Stomach smooth muscle (tissue), 2 donors: ENCODE results near the gene CACNG1.
"Not testable (repeated sequence)": the region's sequence is repeated elsewhere in the genome, so short reads cannot be mapped to it uniquely, and the experiment has no call there.

Source experiments
- H3K27ac ChIP-seq: one replicate; pipeline ENCODE4 v1.7.0; 2013; ENCODE audit warnings: mild to moderate bottlenecking, low read length, inconsistent platforms
- H3K27me3 ChIP-seq, 2 donors: one replicate each; pipeline ENCODE4 v1.7.0; 2013; ENCODE audit warnings: low read length in 2 of 2; ENCODE audit not compliant: insufficient read depth in 2 of 2, control insufficient read depth in 1 of 2
- H3K36me3 ChIP-seq, 2 donors: one replicate each; pipeline ENCODE4 v1.7.0; 2013; ENCODE audit warnings: low read length in 2 of 2; ENCODE audit not compliant: control insufficient read depth in 2 of 2, insufficient read depth in 2 of 2
- H3K4me1 ChIP-seq: one replicate; pipeline ENCODE4 v1.7.0; 2013; ENCODE audit warnings: low read length; ENCODE audit not compliant: control insufficient read depth, insufficient read depth
- H3K4me3 ChIP-seq, 2 donors: one replicate each; pipeline ENCODE4 v1.7.0; 2013; ENCODE audit warnings: low read length in 2 of 2
- H3K9ac ChIP-seq, 2 donors: one replicate each; pipeline ENCODE4 v1.7.0; 2013; ENCODE audit warnings: low read length in 2 of 2, mild to moderate bottlenecking in 1 of 2
- H3K9me3 ChIP-seq, 2 donors: one replicate each; pipeline ENCODE4 v1.7.0; 2013; ENCODE audit warnings: low read length in 2 of 2; ENCODE audit not compliant: control insufficient read depth in 2 of 2
- donor health status: healthy.
- donor health status: Pancreatic carcinoma.

The CACNG1 gene

DNA sequence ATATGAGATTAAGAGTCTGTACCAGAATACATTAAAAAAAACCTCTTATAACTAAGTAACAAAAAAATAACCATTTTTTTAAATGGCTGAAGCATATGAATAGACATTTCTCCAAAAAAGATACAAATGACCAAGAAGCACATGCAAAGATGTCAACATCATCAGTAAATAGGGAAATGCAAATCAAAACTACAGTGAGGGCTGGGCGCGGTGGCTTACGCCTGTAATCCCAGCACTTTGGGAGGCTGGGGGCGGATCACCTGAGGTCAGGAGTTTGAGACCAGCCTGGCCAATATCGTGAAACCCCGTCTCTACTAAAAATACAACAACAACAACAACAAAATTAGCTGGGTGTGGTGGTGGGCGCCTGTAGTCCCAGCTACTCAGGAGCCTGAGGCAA is 60.3 kb downstream of the CACNG1 start:
- not testable (repeated sequence) for H3K9me3 ChIP-seq, H3K27ac ChIP-seq, H3K27me3 ChIP-seq, H3K4me1 ChIP-seq, H3K4me3 ChIP-seq, H3K9ac ChIP-seq
- peaks cover 23 to 29% of the 10 kb centered on the region in 2 donors for H3K36me3 ChIP-seq

DNA sequence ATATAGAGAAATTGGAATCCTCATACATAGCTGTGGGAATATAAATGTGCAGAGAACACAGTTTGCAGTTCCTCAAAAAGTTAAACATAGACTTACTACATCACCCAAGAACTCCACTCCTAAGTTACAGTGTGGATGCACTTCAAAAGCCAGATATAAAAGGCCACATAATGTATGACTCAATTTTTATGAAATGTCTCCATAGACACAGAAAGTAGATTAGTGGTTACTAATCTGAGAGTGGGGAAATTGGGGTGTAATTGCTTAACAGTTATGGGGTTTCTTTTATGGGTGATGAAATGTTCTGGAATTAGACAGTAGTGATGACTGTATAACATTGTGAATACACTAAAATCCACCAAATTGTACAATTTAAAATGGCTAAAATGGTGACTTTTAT is 60.9 kb downstream of the CACNG1 start:
- Histone ChIP-seq H3K9me3 (no peaks in the 10 kb centered on the region), H3K4me3 (no peak overlapping the region), H3K4me1 (no peaks in the 10 kb centered on the region), H3K27me3 (no peaks in the 10 kb centered on the region), H3K36me3 (peaks cover 23 to 29% of the 10 kb centered on the region in 2 donors), H3K9ac (no peak overlapping the region), H3K27ac (no peak overlapping the region)
